DMS 273 (cell line): ENCODE results near the gene SAFB.
"Not testable (repeated sequence)": the region's sequence is repeated elsewhere in the genome, so short reads cannot be mapped to it uniquely, and the experiment has no call there.

ENCODE experiments used
- DNase-seq: peaks from one replicate; lab custom pipeline; 2025; ENCODE audit not compliant: unreplicated experiment; lab: John Stamatoyannopoulos, UW

SAFB gene

DNA sequence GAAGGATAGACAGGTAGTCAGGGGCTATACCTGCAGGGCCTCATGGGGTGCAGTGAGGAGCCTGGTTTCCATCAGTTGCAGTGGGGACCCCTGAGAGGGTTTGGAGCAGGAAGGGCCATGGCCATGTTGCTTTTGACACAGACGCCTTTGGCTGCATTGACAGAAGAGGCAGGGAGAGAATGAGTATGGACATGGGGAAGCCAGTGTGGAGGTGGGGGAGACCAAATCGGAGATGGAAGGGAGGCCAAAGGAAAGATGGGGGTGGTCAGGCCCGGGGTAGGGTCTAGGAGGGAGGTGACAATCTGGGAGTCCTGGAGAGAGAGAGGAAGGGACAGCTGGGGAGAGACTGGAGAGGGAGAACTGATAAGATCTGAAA, 59.2 kb downstream of the SAFB start:
- no peak for DNase-seq

DNA sequence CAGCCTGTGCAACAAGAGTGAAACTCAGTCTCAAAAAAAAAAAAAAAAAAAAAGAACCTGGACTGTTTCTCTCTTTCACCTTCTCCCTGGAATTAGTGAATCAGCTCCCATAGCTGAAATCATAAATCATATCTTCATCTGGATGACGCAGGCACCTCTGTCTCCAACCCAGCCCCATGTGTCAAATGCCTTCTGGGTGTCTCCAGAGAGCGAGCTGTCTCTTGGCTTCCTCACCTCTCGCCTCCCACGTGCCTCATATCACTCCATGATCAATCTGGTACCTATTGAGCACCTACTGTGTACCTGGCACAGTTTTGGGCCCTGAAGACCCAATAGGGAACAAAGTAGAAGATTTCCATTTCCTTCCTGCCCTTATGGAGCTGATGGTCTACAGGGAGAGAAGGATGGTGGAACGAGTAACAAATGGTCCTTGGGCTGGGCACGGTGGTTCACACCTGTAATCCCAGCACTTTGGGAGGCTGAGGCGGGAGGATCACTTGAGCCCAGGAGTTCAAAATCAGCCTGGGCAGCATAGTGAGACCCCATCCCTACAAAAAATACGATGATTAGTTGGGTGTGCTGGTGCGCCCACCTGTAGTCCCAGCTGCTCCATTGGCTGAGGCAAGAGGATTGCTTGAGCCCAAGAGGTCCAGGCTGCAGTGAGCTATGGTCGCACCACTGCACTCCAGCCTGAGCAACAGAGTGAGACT, 60.4 kb downstream of the SAFB start:
- DNase-seq: no peak

DNA sequence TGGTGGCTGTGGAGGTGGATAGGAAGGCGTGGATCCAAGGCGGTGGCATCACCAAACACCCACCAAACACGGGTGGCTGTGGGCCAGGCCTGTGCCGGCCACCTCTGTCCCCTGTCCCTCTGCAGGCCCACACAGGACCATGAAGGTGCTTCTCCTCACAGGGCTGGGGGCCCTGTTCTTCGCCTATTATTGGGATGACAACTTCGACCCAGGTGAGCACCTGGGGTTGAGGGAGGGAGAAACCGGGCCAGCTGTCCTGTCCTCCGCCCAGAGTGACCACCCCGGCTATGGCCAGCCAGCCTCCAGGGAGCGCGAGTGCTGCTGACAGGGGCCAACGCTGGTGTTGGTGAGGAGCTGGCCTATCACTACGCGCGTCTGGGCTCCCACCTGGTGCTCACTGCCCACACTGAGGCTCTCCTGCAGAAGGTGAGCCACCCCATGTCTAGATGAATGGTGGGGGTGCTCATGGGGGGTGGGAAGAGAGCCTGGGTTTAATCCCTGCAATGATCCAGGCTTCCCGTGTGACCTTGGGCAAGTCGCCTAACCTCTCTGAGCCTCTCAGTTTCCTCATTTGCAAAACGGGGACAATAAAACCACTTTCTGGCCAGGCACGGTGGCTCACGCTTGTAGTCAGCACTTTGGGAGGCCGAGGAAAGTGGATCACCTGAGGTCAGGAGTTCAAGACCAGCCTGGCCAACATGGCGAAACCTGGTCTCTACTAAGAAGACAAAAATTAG, 62.0 kb downstream of the SAFB start:
- DNase-seq: no peak

DNA sequence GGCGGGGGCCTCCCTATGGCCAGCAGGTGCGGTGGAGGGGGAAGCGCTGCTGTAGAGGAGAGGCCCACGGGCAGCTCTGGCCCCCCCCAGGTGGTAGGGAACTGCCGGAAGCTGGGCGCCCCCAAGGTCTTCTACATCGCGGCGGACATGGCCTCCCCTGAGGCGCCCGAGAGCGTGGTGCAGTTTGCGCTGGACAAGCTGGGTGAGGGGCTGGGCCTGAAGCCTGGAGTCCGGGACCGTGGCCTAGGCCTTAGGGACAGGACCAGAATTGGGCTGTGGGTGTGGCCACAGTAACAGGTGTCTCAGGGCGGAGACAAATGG, 63.4 kb downstream of the SAFB start:
- DNase-seq: no peak

DNA sequence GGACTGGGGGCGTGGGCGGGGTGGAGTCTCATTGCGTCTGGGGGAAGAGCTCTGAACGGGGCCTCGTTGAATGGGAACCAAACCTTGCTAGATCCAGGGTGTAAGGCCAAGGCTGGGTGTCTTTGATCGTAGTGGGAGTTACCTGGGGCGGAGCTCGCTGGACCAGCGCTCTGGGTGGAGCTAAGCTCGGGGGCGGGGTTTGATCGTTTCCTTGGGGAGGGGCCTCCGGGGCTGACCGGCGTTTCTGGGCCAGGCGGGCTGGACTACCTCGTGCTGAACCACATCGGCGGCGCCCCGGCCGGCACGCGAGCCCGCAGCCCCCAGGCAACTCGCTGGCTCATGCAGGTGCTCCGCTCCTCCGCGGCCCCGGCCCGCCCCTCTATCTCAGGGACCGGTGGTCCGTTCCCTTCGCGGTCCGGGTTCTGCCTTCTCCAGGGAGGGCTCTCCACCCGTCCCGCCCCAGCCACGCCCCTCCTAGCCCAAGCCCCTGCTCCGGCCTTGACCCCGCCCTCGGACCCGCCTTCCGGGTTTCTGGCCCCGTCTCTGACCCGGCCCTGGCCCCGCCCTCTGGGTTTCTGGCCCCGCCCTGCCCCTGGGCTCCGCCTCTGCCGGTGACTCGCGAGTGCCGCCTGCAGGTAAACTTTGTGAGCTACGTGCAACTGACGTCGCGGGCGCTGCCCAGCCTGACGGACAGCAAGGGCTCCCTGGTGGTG, 63.9 kb downstream of the SAFB start:
- peak; percentile 97 for DNase-seq

DNA sequence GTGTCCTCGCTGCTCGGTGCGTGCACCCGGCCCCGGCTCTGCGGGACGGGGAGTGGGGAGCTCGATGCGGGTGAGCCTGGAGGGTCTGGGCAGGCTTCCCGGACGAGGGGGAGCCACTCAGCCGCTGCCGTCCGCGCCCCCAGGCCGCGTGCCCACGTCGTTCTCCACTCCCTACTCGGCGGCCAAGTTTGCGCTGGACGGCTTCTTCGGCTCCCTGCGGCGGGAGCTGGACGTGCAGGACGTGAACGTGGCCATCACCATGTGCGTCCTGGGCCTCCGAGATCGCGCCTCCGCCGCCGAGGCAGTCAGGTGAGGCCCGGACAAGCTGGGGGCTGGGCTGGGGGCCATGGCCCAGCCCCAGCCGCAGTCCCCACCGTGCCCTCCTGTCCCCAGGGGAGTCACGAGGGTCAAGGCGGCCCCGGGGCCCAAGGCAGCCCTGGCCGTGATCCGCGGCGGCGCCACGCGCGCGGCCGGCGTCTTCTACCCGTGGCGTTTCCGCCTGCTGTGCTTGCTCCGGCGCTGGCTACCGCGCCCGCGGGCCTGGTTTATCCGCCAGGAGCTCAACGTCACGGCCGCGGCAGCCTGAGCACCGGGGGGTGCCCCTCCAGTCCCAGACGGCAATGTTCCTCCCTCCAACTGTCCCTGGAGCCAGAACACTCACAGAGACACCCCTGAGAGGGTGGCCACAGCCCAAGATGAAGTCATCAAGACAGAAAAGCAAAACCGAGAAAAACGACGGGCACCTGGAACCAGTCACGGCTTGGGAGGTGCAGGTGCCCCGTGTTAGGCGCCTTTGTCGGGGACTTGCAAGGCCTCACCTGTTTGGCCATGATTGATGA, 64.7 kb downstream of the SAFB start:
- DNase-seq: no peak

DNA sequence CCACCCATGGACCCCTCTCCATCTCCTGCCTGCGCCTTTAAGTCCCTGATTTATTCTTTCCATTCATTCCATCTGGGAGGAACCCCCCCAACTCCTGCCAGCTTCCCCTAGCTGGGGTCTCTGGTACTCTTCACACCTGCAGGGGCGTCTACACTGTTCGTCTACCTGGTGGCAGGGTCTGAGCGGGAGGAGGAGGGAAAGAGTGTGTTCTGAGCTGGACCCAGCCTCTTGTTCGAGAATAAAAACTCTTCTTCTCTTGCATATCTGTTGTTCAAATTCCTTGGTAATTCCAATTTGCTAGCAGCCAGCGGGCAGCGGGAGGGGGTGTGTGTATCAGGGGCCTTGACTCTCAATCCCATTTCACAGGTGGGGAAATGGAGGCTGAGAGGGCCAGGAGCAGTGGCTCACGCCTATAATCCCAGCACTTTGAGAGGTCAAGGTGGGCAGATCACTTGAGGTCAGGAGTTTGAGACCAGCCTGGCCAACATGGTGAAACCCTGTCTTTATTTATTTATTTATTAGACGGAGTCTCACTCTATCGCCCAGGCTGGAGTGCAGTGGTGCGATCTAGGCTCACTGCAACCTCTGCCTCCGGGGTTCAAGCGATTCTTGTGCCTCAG, 65.5 kb downstream of the SAFB start:
- DNase-seq: not testable (repeated sequence)

DNA sequence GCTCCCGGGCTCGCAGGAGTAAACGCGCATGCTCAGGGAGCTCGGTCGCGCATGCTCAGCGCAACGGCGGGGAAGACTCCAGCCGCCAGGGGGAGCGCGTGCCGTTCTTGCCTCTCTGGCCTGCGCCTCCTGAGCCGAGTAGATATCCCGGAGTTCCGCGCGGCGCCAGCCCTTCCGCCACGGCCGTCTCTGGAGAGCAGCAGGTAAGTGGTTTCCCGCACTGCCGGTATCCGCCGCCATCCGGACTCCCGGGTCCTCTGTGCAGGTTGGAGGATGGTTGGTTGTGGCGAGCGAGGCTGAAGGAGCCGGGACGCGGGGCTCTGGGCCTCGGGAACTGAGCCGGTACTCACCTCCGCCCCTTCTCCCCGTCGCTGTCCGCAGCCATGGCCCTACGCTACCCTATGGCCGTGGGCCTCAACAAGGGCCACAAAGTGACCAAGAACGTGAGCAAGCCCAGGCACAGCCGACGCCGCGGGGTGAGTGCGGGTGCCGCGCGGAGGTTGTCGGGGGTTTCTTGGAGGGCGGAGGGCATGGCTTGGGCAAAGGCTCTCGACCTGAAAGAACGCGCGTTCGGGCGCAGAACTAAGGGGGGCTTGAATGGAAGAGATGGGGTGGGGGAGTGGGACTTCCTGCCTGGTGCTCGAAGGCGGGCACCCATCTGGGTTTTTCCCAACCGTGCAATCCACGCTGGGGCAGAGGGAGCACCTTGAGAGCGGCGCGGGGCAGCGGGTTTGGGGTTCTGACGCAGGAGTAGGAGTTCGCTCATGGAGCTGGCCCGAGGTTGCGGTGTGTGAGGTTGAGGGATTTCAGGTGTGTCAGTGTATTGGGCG, 67.5 kb downstream of the SAFB start, which contains the start of gene RPL36:
Gene RPL36 (plus strand): TSS at position 171 of the 830 bp plus-strand sequence. CDS start 213 bp downstream, at position 384.
- DNase-seq: peak; percentile 99

DNA sequence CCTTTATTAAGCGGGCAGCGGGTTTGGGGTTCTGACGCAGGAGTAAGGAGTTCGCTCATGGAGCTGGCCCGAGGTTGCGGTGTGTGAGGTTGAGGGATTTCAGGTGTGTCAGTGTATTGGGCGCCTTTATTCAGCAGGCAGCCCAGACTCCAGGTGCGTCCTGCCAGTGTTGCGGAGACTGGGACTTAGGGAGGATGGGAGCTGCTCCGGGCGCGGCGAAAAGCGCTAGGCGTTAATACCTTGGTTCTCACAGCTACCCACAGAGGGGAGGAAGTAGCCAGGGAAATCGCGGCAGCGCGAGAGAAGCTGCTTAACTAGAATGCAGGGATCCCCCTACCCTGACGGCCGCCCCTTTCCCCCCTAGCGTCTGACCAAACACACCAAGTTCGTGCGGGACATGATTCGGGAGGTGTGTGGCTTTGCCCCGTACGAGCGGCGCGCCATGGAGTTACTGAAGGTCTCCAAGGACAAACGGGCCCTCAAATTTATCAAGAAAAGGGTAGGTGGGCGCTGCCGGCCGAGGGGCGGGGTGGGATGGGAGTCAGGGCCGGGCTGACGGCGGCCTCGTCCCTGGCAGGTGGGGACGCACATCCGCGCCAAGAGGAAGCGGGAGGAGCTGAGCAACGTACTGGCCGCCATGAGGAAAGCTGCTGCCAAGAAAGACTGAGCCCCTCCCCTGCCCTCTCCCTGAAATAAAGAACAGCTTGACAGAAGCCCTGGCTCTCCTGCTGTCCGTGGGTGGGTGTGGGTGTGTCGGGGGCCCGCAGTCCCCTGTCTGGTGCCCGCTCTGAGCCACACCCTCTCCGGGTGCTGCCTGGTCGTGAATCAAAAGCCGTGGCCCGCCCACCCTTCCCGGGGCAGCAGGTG, 68.3 kb downstream of the SAFB start:
- DNase-seq: peak; percentile 88

DNA sequence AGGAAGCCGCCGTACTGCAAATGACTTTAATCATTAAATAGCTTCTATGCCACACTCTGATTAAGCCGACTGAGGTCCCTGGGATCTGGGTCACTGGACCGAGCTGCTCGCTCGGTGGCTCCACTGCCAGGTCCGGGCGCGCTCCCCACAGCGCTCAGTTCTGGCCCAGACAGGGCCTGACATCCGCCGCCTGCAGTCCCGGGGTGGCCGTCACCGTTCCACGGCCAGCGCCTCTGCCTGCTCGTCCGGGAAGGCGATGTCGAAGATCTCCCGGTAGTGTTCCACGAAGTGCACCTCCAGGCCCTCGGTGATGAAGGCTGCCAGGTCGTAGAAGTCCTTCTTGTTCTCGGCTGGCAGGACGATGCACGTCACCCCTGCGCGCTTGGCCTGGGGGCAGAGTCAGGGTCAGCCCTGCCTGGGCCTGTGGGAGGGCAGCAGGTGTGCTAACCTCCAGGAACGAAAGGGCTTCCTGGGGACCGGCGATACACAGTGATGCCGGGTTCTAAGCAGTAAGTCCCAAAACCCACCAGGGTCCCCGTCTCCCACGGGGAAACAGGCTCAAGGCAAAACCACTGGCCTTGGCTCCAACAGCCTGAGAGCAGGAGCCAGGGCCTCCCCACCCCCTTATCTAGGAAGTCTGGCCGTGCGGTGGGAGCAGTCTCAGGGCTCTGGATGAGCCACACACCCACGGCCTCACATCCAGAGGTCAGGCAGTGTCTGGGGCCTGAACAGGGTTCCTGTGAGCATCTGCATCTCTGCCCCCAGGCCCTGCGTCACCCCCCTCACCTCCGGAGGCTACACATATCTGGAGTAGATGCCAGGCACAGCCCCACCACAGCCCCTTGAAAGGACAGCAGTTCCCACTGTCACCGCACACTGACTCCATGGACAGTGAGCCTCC, 69.2 kb downstream of the SAFB start:
- peak; percentile 73 for DNase-seq

DNA sequence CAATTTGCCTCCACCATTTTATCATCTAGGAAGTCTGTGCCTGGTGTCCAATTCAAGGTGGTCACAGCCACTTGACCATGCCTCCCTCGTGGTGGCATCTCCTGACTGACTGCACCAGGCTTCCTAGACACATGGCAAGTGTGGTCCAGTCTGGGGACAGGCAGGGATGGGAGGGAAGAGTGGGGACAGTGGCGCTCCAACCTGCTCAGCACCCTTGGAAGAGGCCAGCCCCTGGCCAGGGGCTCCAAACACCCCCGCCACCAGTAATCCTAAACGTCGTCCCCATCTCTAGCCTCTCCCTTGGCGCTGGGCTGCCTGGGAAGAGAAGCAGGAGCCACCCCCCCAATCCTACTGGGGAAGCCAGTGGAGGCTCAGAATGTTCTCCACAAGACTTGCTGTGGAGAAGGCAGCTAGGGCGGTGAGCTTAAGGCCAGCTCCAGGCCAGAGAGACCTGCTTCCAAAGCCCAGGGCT, 69.9 kb downstream of the SAFB start:
- DNase-seq: peak; percentile 68

DNA sequence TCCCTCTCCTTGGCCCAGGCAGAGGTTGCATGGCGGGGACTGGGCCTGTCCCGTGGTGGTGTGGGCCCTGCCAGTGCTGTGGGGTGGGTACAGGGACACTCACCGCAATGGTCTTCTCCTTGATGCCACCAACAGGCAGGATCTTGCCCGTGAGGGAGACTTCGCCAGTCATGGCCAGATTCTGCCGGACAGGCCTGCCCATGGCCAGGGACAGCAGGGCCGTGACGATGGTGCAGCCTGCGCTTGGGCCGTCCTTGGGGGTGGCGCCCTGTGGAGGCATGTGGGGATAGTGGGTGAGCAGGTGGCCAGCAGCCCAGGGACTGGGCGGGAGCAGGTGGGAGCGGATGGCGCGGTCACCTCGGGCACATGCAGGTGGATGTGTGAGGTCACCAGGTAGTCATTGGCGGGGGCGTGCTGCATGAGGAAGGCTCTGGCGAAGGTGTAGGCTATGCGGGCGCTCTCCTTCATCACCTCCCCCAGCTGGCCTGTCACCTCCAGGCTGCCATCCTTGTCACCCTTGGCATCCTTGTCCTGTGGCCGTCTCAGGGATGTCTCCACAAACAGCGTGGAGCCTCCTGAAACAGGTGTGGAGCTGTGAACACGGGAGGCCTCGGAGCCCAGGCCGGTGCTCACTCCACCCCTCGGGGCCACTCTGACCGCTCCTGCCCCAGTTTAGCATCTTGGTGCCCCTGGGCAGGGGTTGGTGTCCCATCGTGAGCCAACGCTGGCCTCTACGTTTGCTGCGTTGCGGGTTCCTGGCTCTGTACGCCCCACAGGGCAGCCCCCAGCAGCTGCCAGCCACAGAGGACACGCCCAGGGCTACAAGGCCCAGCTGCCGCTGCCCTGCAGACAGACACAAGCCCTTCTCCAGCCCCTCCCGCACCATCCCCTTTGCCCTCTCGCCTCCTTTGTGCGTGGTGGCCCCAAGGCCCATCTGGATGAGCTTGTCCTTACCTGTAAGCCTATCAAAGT, 70.6 kb downstream of the SAFB start:
- peak; percentile 81 for DNase-seq

DNA sequence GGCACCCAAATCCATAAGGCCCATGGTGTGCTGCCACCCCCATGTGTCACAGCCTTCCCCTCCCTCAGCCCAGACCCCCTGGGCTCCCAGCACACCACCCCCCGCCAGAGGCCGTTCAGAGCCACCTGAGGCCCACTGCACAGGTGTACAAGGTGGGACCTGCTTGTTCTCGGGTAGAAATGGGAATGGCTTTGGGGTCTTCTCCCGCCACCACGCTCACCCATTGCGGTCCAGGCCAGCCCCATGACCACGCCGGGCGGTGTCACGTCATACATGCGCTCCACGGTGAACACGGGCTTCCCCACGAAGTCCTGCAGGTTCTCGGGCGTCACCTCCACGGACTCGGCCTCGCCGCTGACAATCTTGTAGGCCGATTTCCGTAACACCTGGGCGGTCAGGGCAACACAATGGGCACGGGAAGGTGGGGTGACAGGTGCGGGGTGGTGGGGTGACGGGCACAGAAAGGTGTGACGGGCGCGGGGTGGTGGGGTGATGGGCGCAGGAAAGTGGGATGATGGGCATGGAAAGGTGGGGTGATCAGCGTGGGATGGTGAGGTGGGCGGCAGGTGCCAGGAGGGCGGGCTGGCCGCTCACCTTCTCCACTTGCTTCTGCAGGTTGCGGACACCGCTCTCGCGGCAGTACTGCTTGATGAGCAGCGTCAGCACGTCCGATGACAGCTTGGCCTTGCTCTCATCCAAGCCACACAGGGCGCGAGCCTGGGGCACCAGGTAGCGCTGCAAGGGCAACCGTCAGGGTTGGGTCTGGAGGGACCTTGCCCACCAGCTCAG, 71.5 kb downstream of the SAFB start:
- no peak for DNase-seq

DNA sequence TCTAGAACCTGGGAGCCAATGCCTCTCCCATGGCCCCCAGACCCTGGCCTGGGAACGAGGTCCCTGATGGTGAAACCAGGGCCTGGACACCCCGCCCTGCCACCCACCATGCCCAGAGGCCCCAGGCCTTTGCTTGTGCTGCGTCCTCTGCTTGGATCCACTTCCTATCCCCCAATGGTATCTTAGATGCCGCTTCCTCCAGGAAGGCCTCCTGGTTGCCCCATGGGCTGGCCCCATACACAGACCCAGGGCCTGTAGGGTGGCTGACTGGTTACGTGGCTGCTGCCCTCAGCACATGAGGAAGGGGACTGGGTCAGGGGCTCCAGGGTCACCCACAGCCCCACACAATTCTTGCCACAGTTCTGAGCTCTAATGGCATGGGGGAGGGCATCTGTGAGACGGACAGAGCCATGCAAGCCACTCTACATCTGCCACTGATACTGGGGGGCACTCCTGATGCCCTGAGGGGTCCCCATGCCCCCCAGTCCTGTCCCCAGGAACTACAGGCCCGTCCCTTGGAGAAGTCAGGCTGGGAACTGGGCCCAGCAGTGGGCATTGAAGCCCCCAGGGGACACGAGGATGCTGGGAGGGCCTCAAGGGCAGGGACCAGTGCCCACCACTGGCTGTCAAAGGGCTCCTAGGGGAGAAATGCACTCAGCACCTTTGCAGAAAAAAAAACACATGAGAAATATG, 72.2 kb downstream of the SAFB start:
- DNase-seq: peak; percentile 49

DNA sequence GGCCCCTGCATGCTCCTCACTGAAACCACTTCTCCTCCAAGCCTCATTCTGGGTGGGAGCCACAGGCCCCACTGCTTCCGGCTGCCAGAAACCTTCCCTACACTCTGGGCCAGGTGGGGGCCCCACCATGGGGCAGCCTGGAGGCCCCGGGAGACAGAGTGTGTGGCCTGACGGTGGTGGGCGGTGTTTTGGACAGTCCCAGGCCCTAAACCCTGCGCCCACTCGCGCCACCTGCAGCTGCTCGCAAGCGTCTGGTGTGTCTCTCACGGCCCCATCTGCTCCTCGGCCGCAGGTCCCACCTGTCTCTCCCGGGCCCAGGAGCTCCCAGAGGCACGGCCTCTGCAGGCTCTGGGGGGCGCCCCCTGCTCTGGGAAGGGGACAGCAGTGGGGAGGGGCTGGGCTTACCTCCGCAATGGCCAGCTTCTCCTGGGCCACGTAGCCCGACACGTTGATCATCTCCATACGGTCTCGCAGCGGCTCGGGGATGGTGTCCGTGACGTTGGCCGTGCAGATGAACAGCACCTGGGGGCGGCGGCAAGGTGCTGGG, 72.8 kb downstream of the SAFB start:
- peak; percentile 86 for DNase-seq
